Measurements from ENCODE around the gene ALG14. TPM values are rescaled to one million over a fixed set of nuclear protein-coding genes. Genes with fewer than 3 reads are reported as not detected.

Gene ALG14
- total RNA-seq, 1 experiment from 2014 or later: 13.0 TPM

- DNase-seq (ENCODE audit: unreplicated experiment): no peak
- CTCF ChIA-PET: no interaction called here
- no TSS peak for BruUV-seq (replicated peaks)
- intact Hi-C loops (cut with micrococcal nuclease): no loop called here
- Mint-ChIP-seq H3K36me3 (ENCODE audit: insufficient read depth, unreplicated experiment) (peaks cover 6% of the 10 kb centered on the region), H3K9me3 (ENCODE audit: unreplicated experiment) (no peaks in the 10 kb centered on the region), H3K27ac (ENCODE audit: low read depth, unreplicated experiment) (no peak overlapping the region), H3K27me3 (ENCODE audit: insufficient read depth, unreplicated experiment) (no peaks in the 10 kb centered on the region), H3K4me1 (ENCODE audit: insufficient read depth, unreplicated experiment) (no peaks in the 10 kb centered on the region), H3K4me3 (ENCODE audit: unreplicated experiment) (no peak overlapping the region)
- POLR2A ChIA-PET: no interaction called here
- no peak for TF ChIP-seq CTCF (IDR thresholded peaks at IDR 0.05; ENCODE audit: unreplicated experiment)
Observed at GRCh38 chr1:94983171-94983739, 89.5 kb downstream of the ALG14 start.

- CTCF ChIA-PET: interaction anchor here (0.7 kb wide), 1 partner anchor 81 kb away, joined by 3 read pairs; no protein-coding TSS in a partner anchor
- Mint-ChIP-seq H3K36me3 (ENCODE audit: insufficient read depth, unreplicated experiment) (peaks cover 6% of the 10 kb centered on the region), H3K4me1 (ENCODE audit: insufficient read depth, unreplicated experiment) (no peaks in the 10 kb centered on the region), H3K9me3 (ENCODE audit: unreplicated experiment) (no peaks in the 10 kb centered on the region), H3K4me3 (ENCODE audit: unreplicated experiment) (no peak overlapping the region), H3K27ac (ENCODE audit: low read depth, unreplicated experiment) (no peak overlapping the region), H3K27me3 (ENCODE audit: insufficient read depth, unreplicated experiment) (no peaks in the 10 kb centered on the region)
- no peak for TF ChIP-seq CTCF (IDR thresholded peaks at IDR 0.05; ENCODE audit: unreplicated experiment)
- POLR2A ChIA-PET: interaction anchor here (0.6 kb wide), 1 partner anchor 69 kb away, joined by 4 read pairs; no protein-coding TSS in a partner anchor
- BruUV-seq (replicated peaks): no TSS peak
- intact Hi-C loops (cut with micrococcal nuclease): no loop called here
- no peak for DNase-seq (ENCODE audit: unreplicated experiment)
Observed at GRCh38 chr1:94982398-94982797, 90.4 kb downstream of the ALG14 start.

- TF ChIP-seq CTCF (IDR thresholded peaks at IDR 0.05; ENCODE audit: unreplicated experiment): no peak
- ChIA-PET CTCF (no interaction called here), POLR2A (no interaction called here)
- no peaks in the 10 kb centered on the region for H3K9me3 Mint-ChIP-seq (ENCODE audit: unreplicated experiment)
- intact Hi-C loops (cut with micrococcal nuclease): no loop called here
- H3K4me1 Mint-ChIP-seq (ENCODE audit: insufficient read depth, unreplicated experiment): no peaks in the 10 kb centered on the region
- no peak overlapping the region for H3K4me3 Mint-ChIP-seq (ENCODE audit: unreplicated experiment)
- H3K36me3 Mint-ChIP-seq (ENCODE audit: insufficient read depth, unreplicated experiment): peaks cover 6% of the 10 kb centered on the region
- no peaks in the 10 kb centered on the region for H3K27me3 Mint-ChIP-seq (ENCODE audit: insufficient read depth, unreplicated experiment)
- BruUV-seq (replicated peaks): no TSS peak
- no peak overlapping the region for H3K27ac Mint-ChIP-seq (ENCODE audit: low read depth, unreplicated experiment)
- no peak for DNase-seq (ENCODE audit: unreplicated experiment)
Observed at GRCh38 chr1:94981575-94981973, 91.2 kb downstream of the ALG14 start.

GRCh38 chr1:94980582-94981574 lies 91.9 kb downstream of the ALG14 start:
- no peaks in the 10 kb centered on the region for H3K9me3 Mint-ChIP-seq (ENCODE audit: unreplicated experiment)
- no peak overlapping the region for H3K4me3 Mint-ChIP-seq (ENCODE audit: unreplicated experiment)
- DNase-seq (ENCODE audit: unreplicated experiment): no peak
- no peaks in the 10 kb centered on the region for H3K4me1 Mint-ChIP-seq (ENCODE audit: insufficient read depth, unreplicated experiment)
- H3K27me3 Mint-ChIP-seq (ENCODE audit: insufficient read depth, unreplicated experiment): no peaks in the 10 kb centered on the region
- intact Hi-C loops (cut with micrococcal nuclease): no loop called here
- ChIA-PET POLR2A (no interaction called here), CTCF (no interaction called here)
- no peak overlapping the region for H3K27ac Mint-ChIP-seq (ENCODE audit: low read depth, unreplicated experiment)
- no peak for TF ChIP-seq CTCF (IDR thresholded peaks at IDR 0.05; ENCODE audit: unreplicated experiment)
- no TSS peak for BruUV-seq (replicated peaks)
- H3K36me3 Mint-ChIP-seq (ENCODE audit: insufficient read depth, unreplicated experiment): peaks cover 6% of the 10 kb centered on the region
